Frontal cortex (tissue), 4 donors: ENCODE data around the gene TSPOAP1. TPM values are rescaled to one million over a fixed set of nuclear protein-coding genes. Genes with fewer than 3 reads are reported as not detected.

ENCODE experiments used
- DNase-seq, 2 donors: peaks; one replicate each; pipeline ENCODE4 v3.0.0; 2012; ENCODE audit warnings: low spot score in 2 of 2
- FAIRE-seq: peaks from 2 replicates; lab custom pipeline; 2012; peaks lifted over from hg19 to GRCh38; lab: Jason Lieb, UNC
- total RNA-seq: library from RNA; depleted of rRNA; stranded (reverse); fragments of >200 nt; gene quantifications from one replicate; pipeline ENCODE4 v1.2.3, GENCODE V29; 2014
- donor health status: control.
- donor health status: control.
- donor health status: control.

Gene TSPOAP1
- total RNA-seq, 1 donor from 2014 or later, result 31.0 TPM

DNA sequence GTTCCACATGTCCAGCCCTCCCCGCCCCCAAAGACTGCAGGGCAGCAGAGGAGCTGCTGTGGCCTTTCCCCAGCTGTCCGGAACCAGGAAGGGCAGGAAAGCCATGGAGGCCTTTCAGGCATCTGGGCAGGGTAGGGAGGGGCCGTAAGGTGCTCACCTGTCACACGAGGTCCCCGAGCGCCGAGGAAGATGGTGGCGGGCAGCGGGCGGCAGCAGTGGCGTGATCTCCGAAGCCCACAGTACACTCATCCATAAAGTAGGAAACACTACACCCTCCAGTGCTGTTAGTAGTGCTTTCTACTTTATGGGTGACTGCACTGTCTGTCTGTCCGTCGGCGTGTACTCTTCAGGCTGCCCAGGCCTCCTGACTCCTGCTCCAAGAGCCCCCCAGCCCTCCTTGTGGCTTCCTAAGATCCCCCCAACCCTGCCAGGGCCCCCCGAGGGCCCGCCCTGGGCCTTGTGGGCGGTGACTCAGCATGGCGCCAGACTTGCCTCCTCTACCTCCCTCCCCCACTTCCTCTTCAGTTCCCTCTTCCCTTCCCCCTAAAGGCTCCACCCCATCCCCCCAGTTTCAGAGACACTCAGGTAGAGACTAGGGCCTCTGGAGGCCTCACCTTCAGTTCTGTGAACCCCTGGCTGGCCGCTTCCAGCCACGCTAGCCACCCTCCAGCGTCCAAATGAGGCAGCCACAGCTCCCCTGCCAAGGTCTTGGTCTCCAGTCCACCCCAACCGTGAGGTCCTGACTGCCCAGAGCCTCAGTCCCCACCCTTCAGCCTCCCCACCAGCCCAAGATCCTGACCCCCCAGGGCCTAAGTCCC is 2.6 kb upstream of the TSPOAP1 start:
- FAIRE-seq (no peak), DNase-seq (no peak)

DNA sequence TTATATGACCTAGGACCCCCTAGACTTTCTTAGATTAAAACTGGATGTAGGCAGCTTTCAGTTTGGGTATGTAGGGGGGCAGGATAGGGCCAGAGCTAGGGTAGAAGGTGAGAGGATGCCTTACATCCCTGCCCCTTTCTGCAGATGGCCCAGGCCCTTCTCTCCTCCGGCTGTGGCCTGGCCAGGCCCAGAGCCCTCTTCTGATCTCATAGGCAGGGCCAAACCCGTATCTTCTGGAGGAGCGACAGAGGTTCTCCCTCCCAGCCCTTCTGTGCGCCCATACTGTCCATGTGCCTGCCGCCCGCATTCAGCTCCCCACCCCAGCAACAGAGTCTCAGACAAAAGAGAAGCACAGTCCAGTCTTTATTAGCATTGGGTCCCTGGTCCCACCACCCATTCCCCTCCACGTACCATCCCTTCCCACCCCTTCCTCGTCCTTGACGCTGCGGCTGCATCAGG is 2.0 kb upstream of the TSPOAP1 start:
- DNase-seq, result no peak
- no peak for FAIRE-seq

DNA sequence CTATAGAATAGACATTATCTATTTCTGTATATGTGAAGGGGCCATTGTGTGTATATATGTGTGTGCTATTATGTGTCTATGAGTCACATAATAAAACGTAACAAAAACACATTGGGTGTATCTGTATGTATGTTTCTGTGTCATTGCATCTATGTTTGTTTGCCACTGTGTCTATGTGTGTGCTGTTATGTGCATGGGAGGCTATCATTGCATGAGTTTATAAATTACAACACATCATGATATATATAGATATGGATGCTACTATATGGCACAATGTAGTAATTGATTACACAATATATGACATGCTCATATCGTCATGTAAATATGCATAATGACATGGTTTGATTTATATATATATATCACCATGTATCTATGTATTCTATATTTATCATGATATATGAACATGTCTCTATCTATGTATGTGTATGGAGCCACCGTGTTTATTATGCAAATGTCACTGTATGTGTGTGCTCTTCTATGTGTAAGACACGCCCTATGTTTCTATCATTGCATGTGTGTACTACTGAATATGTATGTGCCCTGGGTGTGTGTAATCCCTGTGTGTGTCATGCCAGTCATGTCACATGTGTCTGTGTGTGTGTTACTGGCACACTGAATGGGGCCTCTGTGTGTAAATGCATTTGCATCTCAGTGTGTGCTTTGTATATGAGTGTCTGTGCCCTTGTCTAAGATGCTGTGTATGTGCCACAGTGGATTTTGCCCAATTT is 1.4 kb upstream of the TSPOAP1 start:
- no peak for FAIRE-seq
- DNase-seq, result no peak

DNA sequence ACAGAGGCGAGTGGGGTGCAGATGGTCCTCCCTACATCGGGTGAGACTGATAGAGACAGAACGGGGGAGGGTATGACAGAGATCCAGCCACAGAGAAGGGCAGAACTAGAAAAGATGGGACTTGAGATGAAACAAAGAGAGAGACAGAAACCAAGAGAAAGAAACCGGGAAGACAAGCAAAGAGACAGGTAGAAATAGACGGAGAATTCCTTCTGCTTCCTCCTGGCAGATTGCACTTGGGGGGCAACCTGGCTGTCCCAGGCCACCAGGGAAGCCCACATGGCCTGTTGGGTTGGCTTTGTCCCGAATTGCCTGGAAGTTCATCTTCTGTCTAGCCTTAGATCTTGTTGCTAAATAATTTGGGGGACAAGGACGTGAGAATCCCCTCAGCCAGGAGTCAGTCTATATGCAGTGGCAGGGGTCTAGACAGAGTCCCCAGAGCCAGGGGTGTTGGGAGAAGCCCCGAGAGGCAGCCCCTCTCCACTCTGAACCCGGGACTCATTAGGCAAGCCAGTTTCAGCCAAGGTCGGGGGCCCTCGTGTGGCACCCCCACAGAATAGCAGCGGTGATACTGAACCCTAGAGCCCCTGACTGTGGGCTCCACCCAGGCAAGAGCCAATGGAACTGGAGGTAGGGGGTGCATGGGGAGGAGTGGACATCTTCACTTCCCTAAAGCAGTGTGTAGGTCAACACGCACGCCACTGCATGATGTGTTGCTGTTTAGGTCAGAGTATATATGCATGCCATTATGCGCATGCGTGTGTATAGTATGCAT is 627 bp upstream of the TSPOAP1 start:
- DNase-seq, result no peak
- no peak for FAIRE-seq

DNA sequence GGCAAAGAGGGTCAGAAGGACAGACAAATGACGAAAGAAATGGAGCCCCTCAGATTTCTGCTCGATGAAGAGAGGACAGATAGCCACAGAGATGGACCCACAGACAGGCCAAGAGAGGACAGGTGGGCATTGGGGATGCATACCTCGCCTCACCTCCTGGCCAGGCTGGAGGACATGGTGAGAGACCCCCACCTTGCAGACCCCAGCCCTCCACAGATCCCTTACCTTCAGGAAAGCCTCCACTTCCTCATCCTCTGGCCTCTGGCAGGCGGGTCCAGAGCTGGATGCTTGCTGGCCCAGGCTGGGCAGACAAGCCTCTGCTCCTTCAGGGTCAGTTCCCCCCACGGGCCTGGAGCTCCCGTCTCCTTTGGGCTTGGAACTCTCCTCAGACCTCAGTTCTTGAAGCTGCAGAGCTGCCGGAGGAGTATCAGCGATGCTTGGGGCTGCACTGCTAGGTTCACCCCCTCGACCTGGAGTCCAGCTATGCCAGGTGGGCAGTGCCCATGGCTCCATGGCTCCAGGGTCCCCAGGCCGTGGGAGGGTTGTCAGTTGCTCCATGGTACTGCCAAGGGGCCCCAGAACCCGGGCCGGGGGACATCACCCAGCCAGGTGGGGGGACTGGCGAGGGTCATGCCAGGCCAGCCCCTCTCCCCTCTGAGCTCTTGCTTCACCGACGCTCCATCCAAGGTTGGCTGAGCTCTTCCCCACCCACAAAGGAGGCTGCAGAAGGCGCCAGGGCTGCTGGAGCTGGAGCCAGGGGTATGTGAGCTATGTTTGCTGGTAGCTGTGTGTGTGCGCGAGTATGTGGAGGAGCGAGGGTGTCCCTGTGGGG is 1.0 kb downstream of the TSPOAP1 start:
- DNase-seq (no peak), FAIRE-seq (no peak)

DNA sequence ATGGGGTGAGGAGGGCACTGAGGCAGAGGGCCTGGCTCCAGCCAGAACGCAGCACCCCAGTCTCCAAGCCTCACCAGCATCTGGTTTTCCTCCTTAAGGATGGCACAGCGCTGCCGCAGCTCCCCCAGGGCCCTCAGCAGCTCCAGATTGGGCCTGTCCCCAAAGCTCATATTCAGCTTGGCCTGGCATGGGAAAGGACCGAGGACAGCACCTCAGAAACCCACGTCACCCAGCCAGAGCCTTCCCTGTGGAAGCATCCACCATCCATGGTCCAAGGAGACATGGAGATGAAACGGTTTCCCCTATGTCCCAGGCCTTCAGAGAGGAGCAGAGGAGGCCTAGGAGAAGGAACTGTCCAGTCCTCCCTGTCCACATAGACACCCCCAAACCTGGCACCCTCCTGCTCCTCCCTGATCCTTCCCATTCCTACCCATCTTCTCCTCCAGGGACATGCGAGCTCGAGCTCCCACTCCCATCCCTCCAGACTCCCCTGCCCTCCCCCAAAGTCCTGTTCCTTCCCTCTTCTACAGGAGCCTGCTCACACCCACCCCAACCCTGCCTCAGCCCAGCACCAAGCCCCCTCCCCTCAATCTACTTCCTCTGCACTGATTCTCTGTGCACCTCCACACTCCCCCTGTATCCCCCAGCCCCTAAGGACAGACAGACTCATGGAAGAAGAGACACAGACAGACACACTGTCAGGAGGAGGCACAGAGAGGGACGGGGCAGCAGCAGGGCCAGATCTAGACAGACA is 1.8 kb downstream of the TSPOAP1 start:
- no peak for FAIRE-seq
- no peak for DNase-seq

DNA sequence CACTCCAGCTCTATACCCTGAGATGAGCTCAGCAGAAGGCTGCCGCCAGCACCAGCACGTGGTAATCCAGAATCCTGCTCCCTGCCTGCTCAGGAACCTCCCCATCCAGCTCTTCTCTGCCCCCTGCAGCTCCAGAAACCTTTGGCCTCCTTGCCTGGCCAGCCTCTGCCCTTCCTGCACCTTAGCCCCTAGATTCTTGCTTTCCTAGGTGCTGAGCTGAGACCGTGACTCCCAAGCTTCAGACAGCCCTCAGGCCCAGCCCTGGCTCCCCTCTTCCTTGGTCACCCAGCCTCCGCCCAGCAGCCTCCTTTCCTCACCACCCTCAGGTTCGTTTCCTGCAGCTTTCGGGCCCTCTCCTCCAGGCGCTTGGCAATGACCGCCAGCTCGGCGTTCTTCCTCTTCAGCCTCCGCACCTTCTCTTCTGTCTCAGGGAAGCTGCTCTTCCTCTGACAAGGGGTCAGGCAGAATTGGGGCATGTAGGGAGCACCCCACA is 2.6 kb downstream of the TSPOAP1 start:
- DNase-seq, result no peak

DNA sequence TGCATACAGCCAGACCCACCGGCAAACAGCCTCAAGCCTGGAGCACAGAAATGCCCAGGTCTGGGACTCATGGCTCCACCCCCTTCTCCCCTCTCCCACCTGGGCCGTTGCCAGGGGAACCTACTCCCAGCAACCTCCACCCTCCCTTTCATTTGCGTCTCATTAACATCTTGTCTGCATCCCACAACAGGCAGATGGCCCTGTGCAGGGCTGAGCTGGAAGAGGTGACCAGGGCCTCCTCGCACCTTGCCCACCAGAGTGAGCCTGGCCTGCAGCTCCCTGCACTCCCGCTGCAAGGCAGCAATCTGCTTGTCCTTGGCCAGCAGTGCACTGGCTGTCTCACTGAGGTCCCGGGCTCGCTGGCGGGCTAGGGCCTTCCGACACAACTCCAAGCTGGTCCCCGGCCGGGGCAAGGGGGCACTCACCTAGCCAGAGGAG is 3.3 kb downstream of the TSPOAP1 start:
- FAIRE-seq, result no peak
- no peak for DNase-seq

More for the DNA sequence above, 2.6 kb downstream of the TSPOAP1 start:
- FAIRE-seq, result no peak

DNA sequence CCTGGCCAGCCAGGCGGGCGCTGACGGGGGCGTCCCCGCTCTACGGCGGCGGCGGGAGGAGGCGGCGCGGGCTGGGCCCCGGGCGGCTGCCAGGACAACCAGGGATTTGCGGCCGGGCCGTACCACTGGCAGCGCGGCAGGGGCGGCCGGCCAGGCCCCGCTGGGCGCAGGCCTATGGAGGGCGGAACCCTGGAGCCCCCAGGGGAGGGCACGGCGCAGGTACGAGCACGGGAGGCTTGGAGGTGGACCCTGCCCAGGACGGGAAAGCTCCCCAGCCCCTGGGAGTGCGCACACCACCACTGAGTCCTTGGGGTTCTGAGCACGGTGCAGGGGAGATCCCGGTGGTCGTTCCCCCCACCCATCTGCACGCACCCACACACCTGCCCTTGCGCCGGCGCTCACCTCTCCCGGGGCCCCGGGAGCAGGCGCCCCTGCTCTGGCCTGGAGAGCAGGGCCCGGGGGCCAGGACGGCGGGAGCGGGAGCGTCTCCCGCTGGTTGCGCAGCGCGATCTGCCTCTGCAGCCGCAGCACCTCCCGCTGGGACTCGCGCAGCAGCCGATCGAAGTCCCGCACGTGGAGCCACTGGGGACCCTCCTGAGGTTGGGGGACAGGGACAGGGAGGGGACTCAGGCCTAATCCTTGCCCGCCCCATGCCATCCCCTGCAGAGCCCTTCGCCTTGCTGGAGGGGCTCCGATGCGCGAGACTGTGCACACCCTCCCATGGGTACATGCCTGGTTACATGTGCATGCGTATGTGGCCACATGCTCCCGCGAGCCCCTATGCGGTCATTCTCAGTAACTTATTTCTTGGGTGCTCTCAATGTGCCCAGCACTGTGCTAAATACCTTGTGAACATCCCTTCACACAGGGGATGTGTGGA is 3.9 kb downstream of the TSPOAP1 start:
- FAIRE-seq (no peak), DNase-seq (peak in 1 of 2 donors; percentile 64)

DNA sequence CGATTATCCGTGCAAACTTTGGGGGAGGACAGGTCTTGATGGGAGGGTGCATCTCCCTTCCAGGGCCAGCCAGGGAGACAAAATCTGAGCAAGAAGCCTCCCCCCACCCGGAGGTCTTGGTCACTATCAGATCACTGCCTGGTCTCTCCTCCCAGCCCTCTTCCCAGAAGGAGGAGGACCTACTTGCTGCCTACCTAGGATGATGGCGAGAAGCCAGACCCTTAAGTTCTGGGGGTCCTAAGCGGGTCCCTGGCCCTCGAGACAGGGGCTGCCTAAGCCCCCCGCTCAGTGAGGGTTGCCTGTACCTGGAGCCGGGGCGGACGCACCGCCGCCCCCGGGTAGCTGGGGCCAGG is 4.6 kb downstream of the TSPOAP1 start:
- no peak for FAIRE-seq
- no peak for DNase-seq

DNA sequence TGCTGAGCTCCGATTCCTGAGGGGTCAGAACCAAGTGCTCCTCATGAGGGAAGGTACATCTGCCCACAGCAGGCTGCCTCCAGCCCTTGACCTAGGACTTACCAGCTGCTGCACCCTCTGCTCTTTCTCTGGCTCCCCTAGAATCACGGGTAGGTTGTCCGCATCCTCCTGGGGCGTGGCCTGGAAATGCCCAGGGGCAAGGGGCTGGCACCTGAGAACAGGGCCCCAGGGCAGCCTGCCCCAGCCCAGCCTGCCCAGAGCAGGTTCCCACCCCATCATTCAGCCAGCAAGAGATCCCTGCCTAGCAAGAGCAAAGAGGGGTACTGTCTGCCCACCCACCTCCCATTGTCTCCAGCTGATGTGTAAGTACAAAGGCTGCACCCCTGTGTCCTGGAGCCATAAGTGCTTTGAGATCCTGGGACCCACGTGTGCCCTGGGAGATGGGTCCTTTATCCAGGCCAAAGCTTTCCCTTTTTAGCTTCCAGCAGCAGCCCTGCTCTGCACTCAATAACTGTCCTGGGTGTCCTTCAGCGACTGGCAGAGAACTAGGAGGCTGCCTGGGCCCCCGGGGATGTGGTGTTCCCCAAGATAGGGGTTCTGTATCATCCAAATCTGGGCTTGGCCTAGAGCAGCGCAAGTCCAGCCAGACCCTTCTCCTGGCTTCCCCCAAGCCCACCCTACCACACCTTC is 5.1 kb downstream of the TSPOAP1 start:
- FAIRE-seq, result no peak
- no peak for DNase-seq

DNA sequence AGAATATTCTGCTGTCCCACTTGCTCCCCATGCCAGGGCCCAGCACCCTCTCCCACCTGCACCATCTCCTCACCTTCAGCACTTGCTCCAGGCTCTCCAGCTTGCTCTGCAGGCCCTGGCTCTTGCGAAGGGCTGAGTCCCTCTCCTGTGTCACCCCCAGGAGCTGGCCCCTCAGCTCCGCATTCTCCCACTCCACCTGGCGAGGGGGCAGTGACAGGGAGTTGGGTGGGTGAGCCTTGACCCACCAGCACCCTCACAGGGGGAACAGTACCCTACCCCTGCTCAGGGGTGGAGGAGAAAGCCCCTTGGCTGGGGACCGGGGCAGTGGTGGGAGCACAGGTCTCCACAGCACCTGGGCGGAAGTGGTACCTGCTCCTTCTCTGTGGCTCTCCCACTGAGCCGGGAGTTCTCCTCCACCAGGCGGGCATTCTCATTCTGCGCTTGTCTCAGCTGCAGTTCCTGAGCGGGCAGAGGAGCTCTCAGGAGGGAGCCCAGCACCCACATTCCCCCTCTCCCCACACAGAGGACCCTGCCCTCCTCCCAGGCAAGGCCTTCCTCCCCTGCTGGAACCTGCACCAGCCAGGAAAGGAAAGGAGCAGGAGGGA is 5.9 kb downstream of the TSPOAP1 start:
- no peak for FAIRE-seq
- no peak for DNase-seq

DNA sequence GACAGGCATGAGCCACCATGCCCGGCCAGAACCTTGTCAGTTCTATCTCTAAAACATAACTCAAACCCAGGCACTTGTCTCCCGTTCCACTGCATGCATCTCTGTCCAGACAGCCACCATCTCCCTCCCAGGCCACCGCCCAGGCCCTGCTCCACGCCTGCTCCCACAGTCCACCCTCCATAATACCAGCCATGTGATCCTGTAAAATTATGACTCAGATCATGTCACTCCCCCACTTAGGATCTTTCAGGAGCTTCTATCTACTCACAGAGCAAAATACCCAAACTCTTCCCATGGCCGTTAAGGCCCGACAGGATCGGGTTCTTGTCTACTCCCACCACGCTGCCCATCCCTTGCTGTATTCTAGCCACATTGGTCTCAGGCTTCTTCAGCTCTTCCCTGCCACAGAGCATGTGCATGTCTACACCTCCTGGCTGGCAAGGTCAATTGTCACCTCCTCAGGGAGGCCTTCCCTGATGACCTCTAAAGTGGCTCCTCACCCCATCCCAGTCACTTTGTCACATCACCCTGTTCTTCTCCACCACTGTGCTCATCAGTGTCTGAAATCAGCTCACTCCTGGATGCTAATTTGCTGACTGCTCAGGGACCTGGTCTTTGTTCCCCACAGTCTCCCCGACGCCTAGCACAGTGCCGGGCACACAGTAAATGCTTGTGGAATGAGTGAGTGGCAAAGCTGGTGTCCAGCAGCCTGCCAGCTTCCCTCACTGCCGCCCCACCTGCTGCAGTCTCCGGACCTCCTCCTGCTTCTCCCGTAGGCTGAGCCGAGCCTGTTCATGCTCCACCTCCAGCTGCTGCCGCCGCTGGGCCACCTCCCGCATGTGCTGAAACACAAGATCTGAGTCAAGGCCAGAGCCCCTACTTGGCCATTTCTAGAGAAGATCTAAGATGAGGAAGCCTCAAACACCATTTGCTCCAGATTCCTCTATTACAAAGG is 6.7 kb downstream of the TSPOAP1 start:
- DNase-seq, result no peak
- no peak for FAIRE-seq

DNA sequence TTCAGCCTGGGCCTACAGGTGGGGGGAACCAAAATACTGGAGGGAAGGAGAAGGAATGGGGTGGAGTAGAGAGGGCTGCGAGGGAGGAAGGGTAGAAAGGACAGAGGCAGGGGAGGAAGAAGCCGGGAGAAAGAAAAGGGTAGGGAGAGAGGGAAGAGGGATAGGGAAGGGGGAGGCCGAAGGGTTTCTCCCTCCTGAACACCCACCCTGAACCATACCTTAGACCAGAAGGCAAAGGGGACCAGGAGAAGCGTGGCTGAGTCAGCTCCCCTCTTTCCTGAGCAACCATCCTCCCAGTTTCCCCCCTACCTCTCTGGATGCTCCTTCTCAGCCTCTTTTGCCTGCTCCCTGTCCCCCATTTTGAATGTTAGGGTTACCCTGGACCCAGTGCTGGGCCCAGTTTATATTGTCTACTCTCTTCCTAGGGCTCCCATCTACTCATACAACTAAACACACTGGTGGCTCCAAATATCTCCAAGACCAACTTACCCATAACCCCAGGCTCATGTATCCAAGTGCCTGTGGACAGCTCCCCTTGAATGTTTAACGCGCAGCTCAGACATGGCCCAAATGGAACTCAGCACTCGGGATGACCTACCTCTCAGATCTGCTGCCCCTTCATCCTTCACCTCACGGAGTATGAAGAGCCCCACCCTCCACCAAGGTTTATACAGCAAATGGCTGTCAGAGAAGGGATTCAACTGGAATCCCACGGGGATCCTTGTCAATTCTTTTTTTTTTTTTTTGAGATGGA is 7.8 kb downstream of the TSPOAP1 start:
- no peak for FAIRE-seq
- no peak for DNase-seq

DNA sequence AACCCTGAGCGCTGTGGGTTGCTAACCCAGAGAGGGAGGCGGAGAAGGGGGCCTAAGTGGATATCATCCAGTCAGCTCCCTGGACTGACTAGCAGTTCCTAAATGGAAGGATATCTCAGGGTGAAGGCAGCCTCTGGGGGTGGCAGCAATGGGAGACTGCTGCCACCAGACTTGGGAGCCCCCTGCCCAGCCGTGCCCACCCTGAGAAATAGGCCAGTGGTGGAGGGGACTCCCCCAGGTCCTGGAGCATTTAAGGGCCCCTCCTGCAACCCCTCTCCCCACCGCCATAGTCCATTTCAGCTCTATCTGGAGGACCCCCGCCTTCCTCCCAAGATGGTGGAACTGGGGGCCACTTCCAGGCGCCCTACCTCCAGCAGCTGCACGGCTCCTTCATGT is 8.4 kb downstream of the TSPOAP1 start:
- no peak for FAIRE-seq

More for the DNA sequence above, 8.4 kb downstream of the TSPOAP1 start:
- DNase-seq, result no peak
